Measurements from ENCODE around the gene MAPRE2.

Gene MAPRE2

DNA sequence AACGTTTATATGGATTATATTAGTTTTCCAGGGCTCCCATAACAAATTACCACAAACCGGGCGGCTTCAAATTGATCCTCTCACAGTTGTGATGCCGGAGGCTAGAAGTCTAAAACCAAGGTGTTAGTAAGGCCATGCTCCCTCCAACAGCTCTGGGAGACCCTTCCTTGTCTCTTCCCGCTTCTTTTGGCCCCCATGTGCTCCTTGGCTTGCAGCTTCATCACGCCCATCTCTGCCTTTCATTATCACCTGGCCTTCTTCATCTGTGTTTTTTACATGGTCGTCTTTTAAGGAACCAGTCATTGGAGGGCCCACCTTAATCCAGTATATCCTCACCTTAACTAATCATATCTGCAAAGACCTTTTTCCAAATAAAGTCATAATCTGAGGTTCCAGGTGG is 13.9 kb downstream of the MAPRE2 start:
- Histone ChIP-seq H2AFZ (ENCODE audit: low read depth) (no peak overlapping the region), H3K79me2 (ENCODE audit: insufficient read depth, low read depth) (no peaks in the 10 kb centered on the region), H3K27ac (no peak overlapping the region), H3K36me3 (ENCODE audit: insufficient read depth) (no peaks in the 10 kb centered on the region), H3K4me1 (ENCODE audit: low read depth, poor library complexity, severe bottlenecking) (peaks cover 14% of the 10 kb centered on the region), H4K20me1 (ENCODE audit: insufficient read depth) (no peaks in the 10 kb centered on the region), H3K27me3 (ENCODE audit: insufficient read depth, low read depth) (no peaks in the 10 kb centered on the region), H3K4me2 (no peak overlapping the region), H3K9ac (no peak overlapping the region), H3K4me3 (IDR thresholded peaks at IDR 0.05; ENCODE audit: insufficient read depth, low read depth, low read length) (no peak overlapping the region)
- no peak for TF ChIP-seq CTCF (conservative IDR thresholded peaks at IDR 0.05; ENCODE audit: low read depth, low read length)

DNA sequence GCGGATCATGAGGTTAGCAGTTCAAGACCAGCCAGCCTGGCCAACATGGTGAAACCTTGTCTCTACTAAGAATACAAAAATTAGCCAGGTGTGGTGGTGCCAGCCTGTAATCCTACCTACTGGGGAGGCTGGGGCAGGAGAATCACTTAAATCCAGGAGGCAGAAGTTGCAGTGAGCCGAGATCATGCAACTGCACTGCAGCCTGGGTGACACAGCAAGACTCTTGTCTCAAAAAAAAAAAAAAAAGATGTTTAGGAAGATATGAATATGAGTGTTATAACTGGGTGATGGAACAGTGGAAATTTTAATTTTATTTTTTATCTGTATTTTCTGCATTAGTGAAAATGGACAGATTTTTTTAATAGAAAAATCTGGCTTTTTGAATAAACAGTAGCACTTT is 14.5 kb downstream of the MAPRE2 start:
- no peaks in the 10 kb centered on the region for H3K27me3 ChIP-seq (ENCODE audit: insufficient read depth, low read depth)
- no peak for TF ChIP-seq CTCF (conservative IDR thresholded peaks at IDR 0.05; ENCODE audit: low read depth, low read length)
- H3K4me2 ChIP-seq: no peak overlapping the region
- H3K27ac ChIP-seq: no peak overlapping the region
- no peak overlapping the region for H2AFZ ChIP-seq (ENCODE audit: low read depth)
- no peaks in the 10 kb centered on the region for H3K79me2 ChIP-seq (ENCODE audit: insufficient read depth, low read depth)
- H3K9ac ChIP-seq: no peak overlapping the region
- no peaks in the 10 kb centered on the region for H4K20me1 ChIP-seq (ENCODE audit: insufficient read depth)
- H3K4me1 ChIP-seq (ENCODE audit: low read depth, poor library complexity, severe bottlenecking): peaks cover 7% of the 10 kb centered on the region
- no peaks in the 10 kb centered on the region for H3K36me3 ChIP-seq (ENCODE audit: insufficient read depth)
- no peak overlapping the region for H3K4me3 ChIP-seq (IDR thresholded peaks at IDR 0.05; ENCODE audit: insufficient read depth, low read depth, low read length)

DNA sequence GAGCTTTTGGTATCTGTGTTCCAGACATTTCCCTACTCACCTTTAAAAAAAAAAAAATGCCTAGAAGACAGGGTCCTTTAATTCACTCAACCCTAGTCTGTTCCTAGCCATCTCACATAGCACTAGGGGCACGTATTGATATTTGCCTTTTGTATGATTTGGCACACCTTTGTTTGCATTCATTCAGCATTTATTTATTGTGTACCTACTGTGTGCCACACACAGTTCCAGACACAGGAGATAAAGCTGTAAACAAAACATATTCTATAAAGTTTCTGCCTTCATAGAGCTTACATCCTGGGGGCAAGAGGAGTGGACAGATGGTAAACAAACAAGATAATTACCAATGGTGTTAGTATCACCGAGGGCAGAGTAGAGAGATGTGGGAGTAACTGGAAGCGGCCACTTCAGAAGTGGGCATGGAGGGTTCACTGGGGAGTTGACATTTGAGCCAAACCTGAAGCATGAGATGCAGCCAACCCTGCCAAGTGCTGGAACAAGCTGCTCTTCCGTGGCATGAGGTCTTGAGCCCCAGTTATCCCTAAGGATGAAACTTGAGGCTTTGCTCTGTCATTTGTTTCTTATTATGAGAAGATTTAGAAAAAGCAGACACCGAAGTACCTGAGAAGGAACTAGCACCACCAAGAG is 18.2 kb downstream of the MAPRE2 start:
- no peak overlapping the region for H2AFZ ChIP-seq (ENCODE audit: low read depth)
- H3K36me3 ChIP-seq (ENCODE audit: insufficient read depth): no peaks in the 10 kb centered on the region
- no peak overlapping the region for H3K4me2 ChIP-seq
- no peak overlapping the region for H3K4me3 ChIP-seq (IDR thresholded peaks at IDR 0.05; ENCODE audit: insufficient read depth, low read depth, low read length)
- H3K79me2 ChIP-seq (ENCODE audit: insufficient read depth, low read depth): no peaks in the 10 kb centered on the region
- H4K20me1 ChIP-seq (ENCODE audit: insufficient read depth): no peaks in the 10 kb centered on the region
- no peak overlapping the region for H3K9ac ChIP-seq
- H3K4me1 ChIP-seq (ENCODE audit: low read depth, poor library complexity, severe bottlenecking): no peaks in the 10 kb centered on the region
- no peak overlapping the region for H3K27ac ChIP-seq
- no peak for TF ChIP-seq CTCF (conservative IDR thresholded peaks at IDR 0.05; ENCODE audit: low read depth, low read length)
- no peaks in the 10 kb centered on the region for H3K27me3 ChIP-seq (ENCODE audit: insufficient read depth, low read depth)

DNA sequence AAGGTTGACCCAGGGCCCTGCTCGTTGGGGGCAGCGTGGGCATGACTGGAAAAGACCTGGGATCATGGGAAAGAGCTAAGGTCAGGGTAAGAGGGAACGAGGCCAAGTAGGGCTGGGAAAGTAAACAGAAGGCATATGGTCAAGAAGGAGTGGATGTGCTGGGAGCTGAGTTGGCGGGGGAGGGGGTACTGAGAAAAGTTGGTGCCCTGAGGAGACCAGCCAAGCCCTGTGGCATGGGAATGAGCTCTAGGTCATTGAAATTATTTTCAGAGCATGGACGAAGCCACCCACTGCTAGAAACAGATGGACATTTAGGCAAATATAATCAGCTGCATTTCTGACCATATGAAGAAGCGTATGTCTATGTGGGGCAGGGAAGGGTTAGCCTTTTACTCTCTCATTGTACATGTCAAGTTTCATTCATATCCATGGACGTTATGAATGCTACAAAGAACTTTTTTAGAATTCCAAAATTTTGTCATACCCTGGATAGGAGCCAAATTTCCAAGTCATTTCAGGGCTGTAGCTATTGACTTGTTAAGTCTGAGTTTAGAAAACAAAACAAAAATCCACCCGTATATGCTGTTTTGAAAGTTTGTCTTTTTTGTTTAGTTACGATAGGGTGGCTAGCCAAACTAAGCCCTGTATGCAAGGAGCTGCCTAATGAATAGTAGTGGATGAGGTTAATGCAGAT is 19.1 kb downstream of the MAPRE2 start:
- H3K9ac ChIP-seq: no peak overlapping the region
- H3K27ac ChIP-seq: no peak overlapping the region
- H3K79me2 ChIP-seq (ENCODE audit: insufficient read depth, low read depth): no peaks in the 10 kb centered on the region
- H3K27me3 ChIP-seq (ENCODE audit: insufficient read depth, low read depth): no peaks in the 10 kb centered on the region
- H3K36me3 ChIP-seq (ENCODE audit: insufficient read depth): no peaks in the 10 kb centered on the region
- H3K4me2 ChIP-seq: no peak overlapping the region
- no peaks in the 10 kb centered on the region for H4K20me1 ChIP-seq (ENCODE audit: insufficient read depth)
- no peak for TF ChIP-seq CTCF (conservative IDR thresholded peaks at IDR 0.05; ENCODE audit: low read depth, low read length)
- no peak overlapping the region for H2AFZ ChIP-seq (ENCODE audit: low read depth)
- no peaks in the 10 kb centered on the region for H3K4me1 ChIP-seq (ENCODE audit: low read depth, poor library complexity, severe bottlenecking)
- H3K4me3 ChIP-seq (IDR thresholded peaks at IDR 0.05; ENCODE audit: insufficient read depth, low read depth, low read length): no peak overlapping the region
